ENCODE data around the gene TACO1.

TACO1 gene

DNA sequence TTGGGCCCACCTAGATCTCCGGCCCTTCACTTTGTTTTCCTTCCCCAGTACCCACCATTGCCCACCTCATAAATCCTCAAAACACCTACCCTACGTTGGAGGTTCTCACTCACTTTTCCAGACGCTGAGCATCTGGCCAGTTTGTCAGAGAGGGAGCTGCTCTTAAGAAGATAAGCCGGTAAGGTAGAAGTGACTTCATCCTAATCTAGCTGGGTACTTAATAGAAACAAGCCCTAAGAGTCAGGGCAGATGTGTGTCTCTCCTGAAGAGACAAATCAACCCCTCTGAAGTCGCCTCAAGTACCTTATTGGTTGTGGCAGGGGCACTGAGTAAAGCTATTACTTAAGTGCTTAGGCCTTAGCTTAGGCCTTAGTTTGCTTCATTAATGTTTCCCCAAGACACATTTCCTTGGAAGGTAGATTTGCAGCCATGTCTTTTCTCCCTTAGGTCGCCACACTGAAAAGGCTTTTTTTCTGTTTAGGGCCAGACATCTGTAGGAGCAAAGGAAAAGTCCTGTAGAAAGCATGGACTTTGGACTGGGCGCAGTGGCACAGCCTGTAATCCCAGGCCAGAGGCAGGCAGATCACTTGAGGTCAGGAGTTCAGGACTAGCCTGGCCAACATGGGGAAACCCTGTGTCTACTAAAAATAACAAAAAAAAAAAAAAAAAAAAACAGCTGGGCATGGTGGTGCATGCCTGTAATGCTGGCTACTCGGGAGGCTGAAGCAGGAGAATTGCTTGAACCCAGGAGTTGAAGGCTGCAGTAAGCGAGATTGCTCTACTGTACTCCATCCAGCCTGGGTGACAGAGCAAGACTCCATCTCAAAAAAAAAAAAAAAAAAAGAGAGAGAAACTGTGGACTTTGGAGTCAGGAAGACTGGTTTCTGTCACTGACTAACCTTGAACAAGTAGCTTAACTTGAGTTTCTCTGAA is 1.0 kb downstream of the TACO1 start:
- DNase-seq: peak; percentile 9

DNA sequence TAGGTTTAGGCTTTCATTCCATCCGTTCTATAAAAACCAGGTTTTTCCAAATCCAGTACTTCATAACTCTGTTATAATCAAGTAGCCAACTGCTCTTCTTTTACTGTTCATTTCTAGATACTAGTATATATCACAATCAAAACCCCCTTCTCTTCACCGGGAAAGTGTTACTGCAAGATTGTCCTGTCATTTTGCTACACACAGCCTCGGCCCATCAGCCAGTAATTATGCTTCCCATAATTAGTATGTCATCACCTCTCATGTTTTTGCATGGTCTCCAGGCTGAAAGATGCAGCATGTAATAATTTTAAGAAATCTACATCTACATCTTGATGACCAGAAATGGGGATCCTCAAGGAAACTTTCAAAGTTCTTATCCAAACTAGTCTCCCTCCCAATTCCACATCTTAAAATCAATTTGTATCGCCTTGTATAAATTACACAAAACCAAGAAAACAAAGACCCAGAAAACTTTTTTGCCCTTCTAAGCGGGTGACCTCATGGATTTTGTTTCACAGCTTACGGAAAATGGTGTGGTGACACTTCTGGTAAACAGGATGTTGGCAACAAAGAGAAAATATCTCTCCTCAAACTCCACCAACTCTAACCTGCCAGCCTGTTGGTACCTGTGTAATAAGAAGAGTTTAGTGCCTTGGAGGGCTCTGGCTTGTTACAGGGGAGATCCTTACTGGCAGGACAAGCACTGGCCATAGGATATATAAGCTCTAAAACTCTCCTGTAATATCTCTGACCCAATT is 9.3 kb downstream of the TACO1 start:
- DNase-seq: no peak

DNA sequence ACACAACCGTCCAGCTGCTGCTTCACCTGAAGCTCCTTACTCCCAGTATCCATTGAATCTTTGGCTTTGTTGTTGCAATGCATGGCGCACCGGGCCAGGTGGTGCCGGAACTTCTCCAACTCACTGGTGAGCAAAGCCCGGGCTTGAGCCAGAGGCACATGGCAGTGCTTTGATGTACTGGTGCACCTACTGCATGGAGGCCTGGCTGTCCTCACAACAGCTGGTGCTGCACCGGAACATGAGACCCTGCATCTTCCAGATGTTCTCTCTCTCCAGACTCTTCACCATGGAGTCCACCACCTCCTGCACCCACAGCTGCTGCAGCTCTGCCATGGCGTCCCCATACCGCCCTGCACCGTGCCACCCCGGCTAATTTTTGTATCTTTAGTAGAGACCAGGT is 10.2 kb downstream of the TACO1 start:
- DNase-seq: no peak

DNA sequence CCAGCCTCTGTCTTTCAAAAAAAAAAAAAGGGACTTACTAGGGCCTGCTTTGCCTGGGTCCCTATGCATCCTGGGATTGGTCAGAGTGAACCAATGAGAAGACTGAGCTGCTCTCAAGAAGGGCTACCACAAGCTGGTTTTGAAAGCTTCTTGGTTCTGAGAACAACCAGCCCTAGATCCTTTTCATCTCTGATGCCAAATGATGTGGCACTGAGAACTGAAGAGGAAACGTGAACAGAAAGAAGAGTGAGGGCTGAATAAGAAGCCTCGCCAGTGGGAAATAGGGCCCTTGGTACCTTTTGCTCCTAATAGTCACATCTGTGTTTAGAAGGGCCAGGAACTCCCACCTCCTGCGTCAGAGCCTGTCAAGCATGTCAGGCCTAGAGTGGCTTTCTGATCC is 10.7 kb downstream of the TACO1 start:
- no peak for DNase-seq

DNA sequence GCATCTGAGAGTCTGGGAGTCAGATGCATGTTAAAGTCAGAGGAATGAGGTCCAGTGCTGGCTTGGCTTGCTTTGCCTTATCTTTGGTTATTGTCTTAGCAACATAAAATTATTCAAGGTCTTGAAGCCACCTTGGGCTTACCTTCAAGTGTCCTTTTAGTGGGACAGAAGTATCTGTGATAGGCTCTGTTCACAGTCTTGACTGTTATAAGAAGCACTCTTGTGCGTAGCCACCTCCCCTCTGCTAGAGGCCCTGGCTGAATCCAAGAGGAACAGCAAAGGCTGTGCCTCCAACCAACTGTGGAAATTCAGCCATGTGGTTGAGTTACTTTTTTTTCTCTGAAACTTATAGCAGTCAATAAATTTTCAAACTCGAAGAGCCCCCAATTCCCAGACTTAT is 13.0 kb downstream of the TACO1 start:
- no peak for DNase-seq

DNA sequence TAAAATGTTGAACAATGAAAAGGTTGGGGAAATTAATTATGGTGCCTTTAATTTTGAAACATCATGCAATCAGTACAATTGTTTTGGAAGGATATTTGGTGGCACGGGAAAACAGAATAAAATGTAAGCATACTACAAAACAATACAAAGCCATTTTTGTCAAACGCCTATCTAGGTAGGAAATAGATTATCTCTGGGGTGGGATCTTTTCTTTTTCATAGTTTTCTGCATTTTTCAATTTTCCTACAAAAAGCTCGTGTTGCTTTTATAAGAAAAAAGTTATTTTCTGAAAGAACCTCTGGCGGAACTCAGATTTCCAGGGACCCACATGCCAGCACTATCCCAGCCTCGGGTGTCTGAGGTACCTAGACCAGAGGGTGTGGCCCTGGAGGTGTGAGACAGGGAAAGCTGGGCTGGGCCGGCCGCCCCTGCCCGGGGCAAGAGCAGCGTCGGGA is 20.6 kb downstream of the TACO1 start:
- DNase-seq: no peak

DNA sequence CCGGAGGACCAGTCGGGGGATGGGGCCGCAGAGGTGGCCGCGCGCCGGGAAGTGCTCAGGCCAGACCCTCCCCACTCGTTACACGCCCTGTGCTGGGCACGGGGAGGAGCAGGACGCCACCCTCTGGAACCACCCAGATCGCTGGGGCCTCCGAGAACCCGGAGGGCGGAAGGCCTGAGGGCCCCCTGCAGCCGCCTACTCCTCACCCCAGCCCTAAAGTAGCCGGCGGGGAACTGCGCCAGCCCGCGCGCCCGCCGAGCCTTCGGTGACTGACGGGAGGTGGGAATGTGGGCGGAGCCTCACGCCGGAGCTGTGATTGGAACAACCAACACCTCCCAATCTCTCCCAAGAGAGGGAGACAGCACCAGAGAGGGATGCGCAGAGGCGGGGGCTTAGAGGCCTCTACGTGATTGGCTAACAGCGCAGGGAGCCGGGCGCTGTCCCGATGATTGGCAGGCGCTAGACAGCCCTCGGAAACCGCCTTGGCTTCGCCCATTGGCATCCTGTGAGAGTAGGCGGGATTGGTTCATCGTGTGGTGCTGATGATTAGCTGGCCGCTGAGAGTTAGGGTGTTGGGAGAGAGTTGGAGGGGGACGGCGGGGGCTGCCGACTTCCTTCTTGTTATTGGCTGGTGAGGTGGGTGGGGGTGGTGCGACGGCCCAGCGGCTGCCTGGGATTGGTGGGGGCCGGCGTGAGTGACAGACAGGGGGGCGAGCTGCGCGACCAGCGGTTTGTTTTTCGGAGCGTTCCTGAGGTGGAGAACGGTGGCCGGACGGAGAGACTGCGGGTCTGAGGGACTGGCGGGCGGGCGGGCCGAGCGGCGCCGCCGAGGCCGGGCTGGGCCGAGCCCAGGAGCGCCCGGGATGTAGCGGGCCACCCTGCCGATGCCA is 21.2 kb downstream of the TACO1 start, which contains the start of gene MAP3K3:
MAP3K3 (plus strand) TSS at position 734 of the 890 bp plus-strand sequence. CDS start 343 bp downstream, outside the sequence.
- peak; percentile 100 for DNase-seq

DNA sequence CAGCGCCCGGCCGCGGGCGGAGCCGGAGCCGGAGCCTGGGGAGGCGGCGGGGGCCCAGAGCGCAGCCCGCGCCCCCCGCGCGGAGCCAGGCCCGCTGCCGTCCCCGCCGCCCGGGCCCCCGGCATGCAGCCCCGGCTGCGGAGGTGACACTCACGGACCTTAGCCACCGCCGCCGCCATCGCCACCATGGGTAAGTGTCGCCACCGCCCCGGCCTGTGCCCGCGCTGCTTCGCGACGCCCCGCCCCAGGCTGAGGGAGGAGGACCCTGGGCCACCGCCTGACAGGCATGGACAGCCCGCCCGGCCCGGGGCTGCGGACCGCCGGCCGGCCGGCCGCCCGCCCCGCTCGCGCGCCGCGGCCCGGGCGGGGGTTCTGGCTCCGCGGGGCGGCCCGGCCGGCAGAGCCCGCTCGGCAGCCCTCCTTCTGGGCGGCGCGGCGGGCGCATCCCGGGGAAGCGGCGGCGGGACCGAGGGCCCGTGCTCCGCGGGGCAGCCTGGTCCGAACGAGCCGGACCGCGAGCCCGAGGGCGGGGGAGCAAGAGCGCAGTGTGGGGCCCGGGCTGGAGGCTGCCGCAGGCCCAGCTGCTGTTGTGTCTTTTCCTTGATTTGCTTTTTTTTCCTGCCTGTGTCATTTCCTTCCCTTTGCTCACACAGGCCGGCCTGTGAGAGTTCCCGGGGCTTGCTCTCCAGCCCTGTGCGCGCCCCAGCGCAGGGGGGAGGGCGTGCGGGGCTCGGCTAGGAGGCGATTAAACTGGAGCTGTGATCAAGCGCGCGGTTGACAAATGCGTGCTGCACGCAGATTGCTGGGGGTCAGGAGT is 22.1 kb downstream of the TACO1 start:
- DNase-seq: peak; percentile 69

DNA sequence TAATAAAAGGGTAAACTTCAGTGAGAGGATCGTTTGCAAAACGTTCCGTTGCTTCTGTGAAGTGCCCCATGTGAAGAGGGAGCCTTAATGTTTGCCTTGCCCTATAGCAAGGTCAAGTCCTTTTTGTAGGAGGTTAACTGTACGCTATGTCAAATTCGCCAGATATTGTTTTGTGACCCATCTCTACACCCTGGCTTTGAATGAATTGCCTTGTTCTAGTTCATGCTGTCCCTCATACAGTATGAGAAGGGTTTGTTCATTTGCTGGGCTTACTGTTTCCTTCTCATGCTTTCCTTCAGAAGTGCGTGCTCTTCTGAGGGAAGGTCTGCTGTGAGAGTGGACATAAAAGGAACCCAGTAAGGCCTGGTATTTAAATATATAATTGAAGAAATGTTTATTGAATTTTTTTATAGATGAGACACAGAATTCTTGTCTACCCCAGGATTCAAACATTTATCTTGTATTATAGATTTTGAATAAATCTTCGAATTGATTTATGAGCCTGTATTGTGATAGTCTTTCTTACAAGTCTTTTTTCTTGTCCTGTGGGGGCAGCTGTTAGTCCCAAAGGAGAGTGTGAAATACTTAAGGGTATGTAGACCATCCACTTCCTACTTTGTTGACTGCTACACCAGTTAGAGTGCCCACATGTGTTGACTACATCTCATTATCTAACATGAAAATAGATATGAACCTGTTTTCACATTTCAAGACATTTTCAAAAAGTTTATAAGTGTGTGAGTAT is 23.3 kb downstream of the TACO1 start:
- DNase-seq: no peak

DNA sequence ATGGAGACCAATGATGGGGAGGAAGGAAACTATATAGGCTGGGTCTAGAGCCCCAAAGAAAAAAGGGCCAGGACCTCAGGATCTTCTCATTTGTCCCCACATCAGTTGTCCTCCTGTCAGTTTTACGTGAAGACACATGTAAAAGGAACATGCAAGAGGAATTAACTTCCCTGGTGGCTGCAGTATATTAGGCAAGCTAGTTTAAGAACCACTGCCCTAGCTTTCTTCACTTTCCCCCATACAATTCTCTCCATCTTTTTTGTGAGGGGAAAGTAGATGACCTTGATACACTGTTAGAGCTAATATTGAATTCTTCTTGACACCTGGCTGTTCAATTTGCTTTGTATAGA is 23.8 kb downstream of the TACO1 start:
- DNase-seq: no peak

DNA sequence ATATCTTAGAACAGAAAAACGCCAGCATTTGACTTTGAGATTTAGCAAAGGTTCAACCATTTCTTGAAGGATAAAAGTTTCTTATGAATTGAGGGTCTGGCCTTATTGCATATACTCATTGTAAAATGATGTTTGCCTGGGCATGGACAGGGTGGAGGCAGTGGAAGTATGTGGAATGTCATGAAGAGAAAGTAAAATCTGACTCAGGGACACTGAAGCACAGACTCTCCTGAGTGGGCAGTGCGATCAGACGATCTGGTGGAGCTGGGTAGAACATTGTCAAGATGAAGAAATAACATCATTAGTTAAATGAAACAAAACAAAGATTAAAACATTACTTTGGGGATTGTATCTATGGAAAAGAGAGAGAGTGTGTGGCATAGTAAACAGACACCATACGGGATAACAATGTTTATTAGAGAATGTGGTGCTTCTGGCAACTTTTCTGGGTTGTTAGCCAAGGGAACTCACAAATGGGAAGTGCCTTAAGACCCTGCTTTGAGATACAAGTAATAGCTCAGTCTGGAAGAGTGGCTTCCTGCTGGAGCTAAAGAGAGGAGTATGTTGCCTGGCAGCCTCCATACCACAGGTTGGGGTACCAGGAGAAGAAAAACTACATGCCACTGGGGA is 26.0 kb downstream of the TACO1 start:
- peak; percentile 55 for DNase-seq

DNA sequence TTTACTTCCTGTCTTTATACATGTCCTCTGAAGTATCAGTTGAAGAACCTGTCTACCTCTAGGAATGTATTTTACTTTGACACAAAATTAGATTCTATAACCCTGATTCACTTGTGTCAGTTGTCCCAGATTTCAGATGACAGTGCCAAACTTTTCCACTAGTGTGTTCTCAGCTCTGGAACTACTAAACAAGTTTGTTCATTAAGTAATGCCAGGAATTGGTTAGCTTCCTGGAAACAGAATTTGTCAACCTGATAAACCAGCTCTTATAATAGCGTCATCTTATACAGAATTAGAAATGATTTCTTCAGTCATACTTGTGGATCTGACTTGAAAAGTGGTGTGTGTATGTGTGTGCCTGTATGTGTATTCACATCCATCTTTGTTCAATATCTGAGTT is 28.9 kb downstream of the TACO1 start:
- DNase-seq: no peak

DNA sequence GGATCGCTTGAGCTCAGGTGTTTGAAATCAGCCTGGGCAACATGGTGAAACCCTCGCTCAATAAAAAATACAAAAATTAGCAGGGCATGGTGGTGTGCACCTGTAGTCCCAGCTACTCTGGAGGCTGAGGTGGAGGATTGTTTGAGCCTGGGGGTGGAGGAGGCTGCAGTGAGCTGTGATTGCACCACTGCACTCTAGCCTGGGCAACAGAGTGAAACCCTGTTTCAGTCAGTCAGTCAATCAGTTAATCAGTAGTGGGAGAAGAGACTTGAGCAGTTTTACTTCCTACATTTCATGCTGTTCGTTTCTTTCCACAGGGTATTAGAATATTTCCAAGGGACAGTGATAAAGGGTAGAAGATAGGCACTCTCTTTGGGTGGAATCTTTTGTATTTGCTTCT is 30.4 kb downstream of the TACO1 start:
- no peak for DNase-seq

DNA sequence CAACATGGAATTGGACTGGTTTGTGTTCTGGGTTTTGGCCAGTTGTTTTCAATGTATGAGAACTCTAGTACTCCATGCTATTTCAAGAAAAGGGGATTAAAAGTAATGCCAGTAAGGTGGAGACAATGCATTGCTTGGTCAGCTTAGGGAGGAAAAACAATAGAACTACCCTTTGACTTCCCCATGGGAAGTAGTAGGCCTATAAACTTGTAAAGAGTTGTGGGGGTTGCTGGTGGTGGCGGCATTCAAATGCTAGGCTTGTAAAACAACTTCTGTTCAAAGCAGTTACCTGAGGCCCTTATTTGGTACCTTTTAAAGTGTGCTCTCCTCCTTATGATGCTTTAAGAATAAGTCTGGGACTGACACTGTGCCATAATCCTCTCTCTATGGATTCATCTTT is 30.9 kb downstream of the TACO1 start:
- no peak for DNase-seq

DNA sequence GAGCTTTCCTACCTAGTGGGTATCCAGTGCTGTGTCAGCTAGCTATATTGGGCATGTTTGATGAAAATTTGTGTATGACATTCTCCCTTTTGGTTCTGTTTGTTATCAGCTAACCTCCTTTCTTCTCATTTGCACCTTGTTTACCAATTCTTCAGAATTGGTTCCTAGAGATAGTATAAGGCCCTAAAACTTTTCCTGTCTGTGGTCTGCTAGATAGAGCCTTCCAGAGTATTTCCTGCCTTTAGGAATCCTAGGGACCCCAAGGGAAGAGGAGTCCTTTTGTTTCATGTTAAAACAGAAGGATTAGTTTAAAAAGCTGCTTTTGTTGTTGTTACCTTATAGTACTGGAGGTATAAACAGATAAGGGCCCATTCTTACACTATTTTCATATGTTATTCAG is 33.0 kb downstream of the TACO1 start:
- DNase-seq: no peak

DNA sequence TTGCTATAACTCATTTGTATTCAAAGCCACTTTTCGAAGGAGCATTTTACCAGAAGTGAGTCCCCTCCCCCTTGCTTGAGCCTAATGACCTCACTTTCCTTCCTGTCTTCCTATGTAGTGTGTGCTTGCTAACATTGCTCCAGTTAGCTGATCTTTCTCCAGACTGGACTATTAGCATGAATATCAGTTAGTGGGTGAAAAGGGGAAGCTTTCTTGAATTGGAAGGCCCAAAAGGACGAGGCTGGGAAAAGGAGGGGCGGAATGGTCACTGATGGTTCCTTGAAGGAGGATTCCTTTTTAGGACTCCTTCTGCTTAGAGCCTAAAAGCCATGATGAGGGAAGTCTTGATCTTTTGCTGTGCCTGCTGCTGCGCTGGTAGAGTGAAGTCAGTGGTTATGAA is 33.5 kb downstream of the TACO1 start:
- DNase-seq: no peak

DNA sequence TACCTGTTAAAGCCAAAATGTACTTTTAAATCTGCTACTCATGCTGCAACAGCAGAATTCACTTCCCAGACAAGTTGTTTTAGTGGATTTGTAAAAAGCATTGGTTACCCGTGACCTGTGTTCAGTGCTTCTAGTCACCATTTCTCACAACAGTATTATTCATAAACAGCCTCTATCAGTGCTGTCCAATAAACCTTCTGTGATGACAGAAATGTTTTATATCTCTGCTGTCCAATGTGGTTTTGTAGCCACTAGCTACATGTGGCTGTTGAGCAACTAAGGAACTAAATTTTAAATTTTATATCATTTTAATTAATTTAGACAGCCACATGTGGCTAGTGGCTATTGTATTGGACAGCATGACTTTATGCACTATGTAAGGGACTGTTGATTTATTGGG is 34.1 kb downstream of the TACO1 start:
- no peak for DNase-seq

DNA sequence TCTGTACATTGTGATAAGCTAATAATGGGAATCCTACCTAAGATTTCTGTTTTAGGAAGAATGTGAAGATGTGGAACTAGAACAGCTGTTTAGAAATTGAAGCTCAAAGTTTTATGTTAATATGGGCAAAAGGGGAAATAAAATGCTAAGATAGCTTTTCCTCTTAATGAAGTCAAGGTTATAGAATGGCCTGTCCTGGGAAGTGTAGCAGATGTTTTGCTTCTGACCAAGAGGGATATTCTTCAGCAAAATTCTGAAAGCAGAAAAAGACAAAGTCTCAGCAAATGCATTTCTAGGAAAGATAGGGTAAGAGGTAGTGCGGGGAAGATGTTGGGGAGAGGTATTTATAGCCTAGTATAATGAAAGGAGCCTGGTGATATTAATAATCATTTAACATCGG is 34.6 kb downstream of the TACO1 start:
- no peak for DNase-seq

DNA sequence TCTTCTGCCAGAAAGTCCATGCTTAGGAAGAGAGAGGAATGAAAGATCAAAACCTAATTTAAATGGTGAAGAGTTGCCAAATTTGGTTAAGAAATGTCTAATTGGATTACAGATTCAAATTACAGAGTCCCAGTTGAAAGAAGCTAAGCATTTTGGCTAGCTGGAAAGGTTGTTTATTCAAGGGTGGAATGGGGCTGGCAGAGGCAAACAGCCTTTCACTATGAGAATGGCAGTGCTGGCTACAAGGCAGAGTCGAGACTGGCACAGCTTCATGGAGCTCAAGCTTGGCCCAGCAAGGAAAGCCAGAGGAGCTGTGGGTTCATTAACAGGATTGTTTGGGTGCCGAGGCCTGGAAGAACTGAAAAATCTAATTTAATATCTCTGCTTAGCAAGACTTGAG is 35.1 kb downstream of the TACO1 start:
- DNase-seq: no peak

DNA sequence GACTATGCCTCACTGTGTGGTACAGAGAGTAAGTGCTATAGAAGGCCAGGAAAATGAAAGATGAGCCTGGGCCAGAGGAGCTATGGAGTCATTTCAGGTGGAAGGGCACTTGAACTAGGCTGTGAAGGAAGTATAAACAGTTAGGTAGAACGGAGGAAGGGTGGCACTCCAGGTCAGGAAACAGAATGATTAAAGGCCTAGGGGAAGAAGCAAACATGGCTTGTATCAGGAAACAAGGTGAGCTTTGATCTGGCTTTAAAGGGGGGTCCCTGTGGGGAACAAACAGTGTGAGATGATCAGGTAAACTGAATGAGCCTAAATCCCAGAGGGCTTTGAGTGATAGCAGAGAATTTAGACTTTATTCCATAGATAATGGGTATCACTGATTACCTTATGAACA is 38.4 kb downstream of the TACO1 start:
- DNase-seq: no peak

DNA sequence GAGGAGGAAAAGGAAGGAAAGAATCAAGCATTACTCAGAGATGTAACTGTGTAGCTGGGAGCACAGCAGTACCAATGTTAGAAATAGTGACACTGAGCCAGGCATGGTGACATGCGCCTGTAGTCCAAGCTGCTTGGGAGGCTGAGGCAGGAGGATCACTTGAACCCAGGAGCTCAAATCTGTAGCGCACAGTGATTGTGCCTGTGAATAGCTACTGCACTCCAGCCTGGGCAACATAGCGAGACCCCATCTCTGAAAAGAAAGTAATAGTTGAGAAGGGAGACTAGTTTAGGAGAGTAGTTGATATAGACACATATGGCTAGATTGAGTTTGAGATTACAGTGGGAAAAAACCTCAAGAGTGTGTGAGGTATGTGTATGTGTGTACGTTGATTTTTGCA is 39.3 kb downstream of the TACO1 start:
- DNase-seq: no peak

All from EL (cell line).